Esophagus squamous epithelium (tissue), 5 donors: Measurements from ENCODE around the gene KCNK2. TPM values are rescaled to one million over a fixed set of nuclear protein-coding genes. Genes with fewer than 3 reads are reported as not detected.

Experiments
- DNase-seq: peaks from one replicate; lab custom pipeline; 2025; lab: John Stamatoyannopoulos, UW
- H3K27ac ChIP-seq, 4 donors: fragments of 200-600 bp; sonication (generic); one replicate each; pipeline ENCODE4 v1.5.1; 2016 to 2019; ENCODE audit warnings: mild to moderate bottlenecking in 1 of 4
- H3K27me3 ChIP-seq, 4 donors: fragments of 200-600 bp; sonication (generic); 1 replicate in 3 of 4; 2 replicates in 1 of 4; pipeline versions ENCODE4 v1.5.1 to v1.6.0; 2017 to 2021; ENCODE audit warnings: antibody characterized with exemption in 1 of 4
- H3K36me3 ChIP-seq, 3 donors: fragments of 200-600 bp; sonication (generic); one replicate each; pipeline ENCODE4 v1.5.1; 2016 to 2019
- H3K4me1 ChIP-seq, 3 donors: fragments of 200-600 bp; sonication (generic); one replicate each; pipeline ENCODE4 v1.5.1; 2017 to 2019
- H3K4me3 ChIP-seq, 4 donors: fragments of 200-600 bp; sonication (generic); 1 replicate in 3 of 4; 2 replicates in 1 of 4; pipeline ENCODE4 v1.5.1; 2016 to 2019; ENCODE audit warnings: mild to moderate bottlenecking in 2 of 4, moderate library complexity in 1 of 4
- H3K9me3 ChIP-seq, 3 donors: fragments of 200-600 bp; sonication (generic); one replicate each; pipeline ENCODE4 v1.5.1; 2016 to 2019
- POLR2A ChIP-seq, 4 donors: fragments of 450-650 bp; IDR thresholded peaks; one replicate each; pipeline ENCODE4 v1.6.1; 2017; ENCODE audit warnings: antibody characterized with exemption in 4 of 4, mild to moderate bottlenecking in 4 of 4, moderate library complexity in 3 of 4
- WGBS, 2 donors: methylation state at CpG; one replicate each; pipeline ENCODE4 v1.1.5; 2018; 5-methylcytosine and 5-hydroxymethylcytosine counted together
- intact Hi-C: fragments of 100-400 bp; cut with DNase I; formaldehyde crosslinking; loops from one replicate; pipeline ENCODE4 v1.15.0; 2022
- total RNA-seq, 4 donors: library from RNA; depleted of rRNA; stranded (reverse); fragments of >200 nt; gene quantifications; one replicate each; pipeline ENCODE4 v1.1.0, GENCODE V29; 2016
- TF ChIP-seq, protein P1 (sequence below), 6 experiments: fragments of 450-650 bp in 4 of 6; fragments of 200-600 bp in 2 of 6; sonication (generic) in 2 of 6; IDR thresholded peaks; one replicate each; pipeline ENCODE4 v1.5.1; 2016 to 2019; ENCODE audit warnings: antibody characterized with exemption in 6 of 6, mild to moderate bottlenecking in 4 of 6, moderate library complexity in 4 of 6
- donor health status: DM: yes; HTN: yes; CAD: no.

The KCNK2 gene
- total RNA-seq, 4 donors from 2014 or later, result 0.23 to 0.95 TPM; not detected in 2

DNA sequence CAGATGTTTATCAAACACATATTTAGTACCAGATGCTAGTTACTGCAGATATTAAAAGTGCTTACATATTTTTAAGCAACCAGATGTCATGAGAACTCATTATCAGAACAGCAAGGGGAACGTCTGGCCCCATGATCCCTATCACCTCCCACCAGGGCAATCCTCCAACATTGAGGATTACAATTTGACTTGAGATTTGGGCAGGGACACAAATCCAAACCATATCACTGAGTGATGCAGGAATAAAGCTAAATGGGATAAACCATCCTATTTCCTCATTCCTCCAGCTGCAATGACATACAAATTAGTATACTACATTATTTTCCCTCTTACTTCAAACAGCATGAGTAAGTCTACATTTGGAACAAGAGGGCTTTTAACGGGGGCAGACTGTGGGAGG, 3.1 kb upstream of the KCNK2 start:
- no peak overlapping the region for H3K4me3 ChIP-seq
- H3K27ac ChIP-seq, result no peak overlapping the region
- peaks cover 3 to 20% (median 6%) of the 10 kb centered on the region in 3 donors for H3K4me1 ChIP-seq
- H3K27me3 ChIP-seq, result peaks cover 0 to 40% (median 6%) of the 10 kb centered on the region in 4 donors
- no peak for DNase-seq
- TF ChIP-seq, protein P1, sequence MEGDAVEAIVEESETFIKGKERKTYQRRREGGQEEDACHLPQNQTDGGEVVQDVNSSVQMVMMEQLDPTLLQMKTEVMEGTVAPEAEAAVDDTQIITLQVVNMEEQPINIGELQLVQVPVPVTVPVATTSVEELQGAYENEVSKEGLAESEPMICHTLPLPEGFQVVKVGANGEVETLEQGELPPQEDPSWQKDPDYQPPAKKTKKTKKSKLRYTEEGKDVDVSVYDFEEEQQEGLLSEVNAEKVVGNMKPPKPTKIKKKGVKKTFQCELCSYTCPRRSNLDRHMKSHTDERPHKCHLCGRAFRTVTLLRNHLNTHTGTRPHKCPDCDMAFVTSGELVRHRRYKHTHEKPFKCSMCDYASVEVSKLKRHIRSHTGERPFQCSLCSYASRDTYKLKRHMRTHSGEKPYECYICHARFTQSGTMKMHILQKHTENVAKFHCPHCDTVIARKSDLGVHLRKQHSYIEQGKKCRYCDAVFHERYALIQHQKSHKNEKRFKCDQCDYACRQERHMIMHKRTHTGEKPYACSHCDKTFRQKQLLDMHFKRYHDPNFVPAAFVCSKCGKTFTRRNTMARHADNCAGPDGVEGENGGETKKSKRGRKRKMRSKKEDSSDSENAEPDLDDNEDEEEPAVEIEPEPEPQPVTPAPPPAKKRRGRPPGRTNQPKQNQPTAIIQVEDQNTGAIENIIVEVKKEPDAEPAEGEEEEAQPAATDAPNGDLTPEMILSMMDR (IDR thresholded peaks at IDR 0.05), result no peak
- TF ChIP-seq POLR2A (IDR thresholded peaks at IDR 0.05), result no peak
- H3K36me3 ChIP-seq, result no peaks in the 10 kb centered on the region
- H3K9me3 ChIP-seq, result no peaks in the 10 kb centered on the region
- intact Hi-C loops, result no loop called here
- WGBS, 2 donors, result 37 to 42% methylated on average over 2 of the region's 2 CpGs

DNA sequence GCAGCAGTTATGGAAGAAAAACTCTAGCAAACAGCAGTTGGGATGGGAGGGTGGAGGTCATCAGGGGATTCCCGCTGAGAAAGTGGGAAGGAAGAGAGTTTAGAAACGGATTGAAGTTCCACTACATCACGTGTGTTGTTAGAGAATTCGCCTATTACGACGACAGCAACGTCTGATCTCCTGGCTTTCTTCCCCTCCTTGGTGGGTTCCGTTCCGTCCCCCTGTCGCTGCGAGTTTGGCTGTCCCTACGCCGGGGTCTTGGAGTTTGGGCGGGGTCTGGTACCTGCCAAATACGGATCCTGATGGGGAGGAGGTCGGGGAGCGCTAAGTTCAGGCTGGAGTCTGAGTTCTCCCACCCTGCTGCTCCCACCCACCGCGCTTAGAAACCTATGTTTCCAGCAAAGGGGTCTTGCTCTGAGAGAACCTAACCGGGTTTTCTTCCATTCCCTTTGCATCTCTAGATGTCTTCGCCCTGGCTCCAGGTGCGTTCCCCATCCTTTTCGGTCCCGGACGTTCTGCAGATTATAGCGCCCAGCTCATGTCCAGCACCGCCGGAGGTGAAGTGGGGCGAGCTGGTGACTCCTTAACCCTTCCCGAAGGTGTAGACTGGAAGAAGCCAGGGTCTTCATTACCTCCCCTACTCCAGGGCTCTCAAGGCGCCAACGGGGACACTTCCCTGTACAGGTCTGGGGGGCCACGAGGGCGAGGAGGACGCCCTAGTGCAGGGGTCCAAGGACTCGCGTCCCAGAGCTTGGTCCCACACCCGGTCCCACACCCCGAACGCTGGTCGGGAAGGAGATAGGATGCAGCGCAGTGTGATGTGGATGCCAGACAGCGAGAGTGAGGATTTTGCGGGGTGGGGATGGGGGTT, 641 bp upstream of the KCNK2 start:
- peaks cover 0 to 60% (median 9%) of the 10 kb centered on the region in 4 donors for H3K27me3 ChIP-seq
- WGBS, 2 donors, result 14 to 27% methylated on average over 20 to 30 of the region's 44 CpGs
- H3K9me3 ChIP-seq, result no peaks in the 10 kb centered on the region

DNA sequence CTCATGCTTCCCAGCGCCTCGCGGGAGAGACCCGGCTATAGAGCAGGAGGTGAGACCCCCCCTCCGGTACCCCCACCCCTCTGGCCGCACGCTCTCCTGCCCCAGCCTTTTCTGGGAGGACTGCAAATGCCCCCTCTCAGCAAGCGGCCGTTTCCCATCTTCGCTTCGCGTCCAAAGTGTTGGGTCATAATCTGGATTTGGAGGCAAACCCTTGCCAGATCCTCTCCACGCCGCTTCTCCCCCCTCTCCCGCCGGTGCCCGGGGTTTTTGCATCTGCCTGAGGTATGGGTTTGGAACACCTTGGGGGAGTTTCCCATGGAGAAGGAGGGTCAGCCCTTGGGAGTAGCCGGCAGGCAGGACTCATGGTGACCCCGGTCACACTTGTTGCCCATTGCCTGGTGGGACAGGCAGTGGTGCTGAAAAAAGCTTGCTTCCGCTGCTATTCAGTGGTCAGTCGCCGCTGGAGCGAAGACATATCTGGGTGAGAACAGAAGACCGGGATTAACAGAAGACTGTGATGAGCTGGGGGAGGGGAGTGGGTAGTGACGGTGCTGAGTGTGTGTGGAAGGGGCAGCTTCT, 935 bp downstream of the KCNK2 start:
- H3K4me1 ChIP-seq, result peaks cover 3 to 20% (median 6%) of the 10 kb centered on the region in 3 donors
- no peak for DNase-seq
- H3K4me3 ChIP-seq, result peak overlapping the region; percentile 19 to 65 (median 40)
- H3K27me3 ChIP-seq, result peaks cover 0 to 66% (median 9%) of the 10 kb centered on the region in 4 donors
- H3K9me3 ChIP-seq, result no peaks in the 10 kb centered on the region
- H3K36me3 ChIP-seq, result no peaks in the 10 kb centered on the region
- TF ChIP-seq, protein P1 (IDR thresholded peaks at IDR 0.05), result no peak
- TF ChIP-seq POLR2A (IDR thresholded peaks at IDR 0.05), result no peak
- intact Hi-C loops, result no loop called here
- 6 to 8% methylated on average over 22 to 23 of the region's 25 CpGs for WGBS, 2 donors
- no peak overlapping the region for H3K27ac ChIP-seq

More for the DNA sequence above, 641 bp upstream of the KCNK2 start:
- DNase-seq, result no peak
- Histone ChIP-seq H3K27ac (no peak overlapping the region), H3K4me1 (peaks cover 3 to 20% (median 6%) of the 10 kb centered on the region in 3 donors), H3K4me3 (peak overlapping the region in 3 of 4 donors; percentile 37 to 65 (median 44)), H3K36me3 (no peaks in the 10 kb centered on the region)
- intact Hi-C loops, result no loop called here
- no peak for TF ChIP-seq POLR2A (IDR thresholded peaks at IDR 0.05)
- TF ChIP-seq, protein P1 (IDR thresholded peaks at IDR 0.05), result no peak

DNA sequence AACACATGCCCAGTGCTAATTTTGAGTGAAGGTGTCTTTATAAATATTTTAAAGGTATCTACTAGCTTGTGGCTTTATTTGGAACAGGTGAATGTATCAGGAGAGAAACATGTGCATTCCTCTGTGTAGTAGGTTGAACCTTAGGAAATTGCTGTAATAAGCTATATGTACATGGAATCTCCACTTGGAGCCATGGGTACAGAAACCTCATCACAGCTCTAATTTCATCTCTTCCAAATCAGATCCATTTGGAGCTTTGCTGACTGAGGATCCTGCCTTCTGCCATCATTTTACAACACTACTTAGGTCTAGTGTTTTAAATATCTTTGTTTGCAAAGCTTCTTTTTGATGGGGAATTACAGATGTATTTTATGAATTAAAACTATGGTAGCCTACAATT, 2.1 kb downstream of the KCNK2 start:
- DNase-seq, result no peak
- H3K4me3 ChIP-seq, result no peak overlapping the region
- H3K36me3 ChIP-seq, result no peaks in the 10 kb centered on the region
- H3K9me3 ChIP-seq, result no peaks in the 10 kb centered on the region
- H3K27me3 ChIP-seq, result peaks cover 0 to 66% (median 9%) of the 10 kb centered on the region in 4 donors
- TF ChIP-seq, protein P1 (IDR thresholded peaks at IDR 0.05), result no peak
- TF ChIP-seq POLR2A (IDR thresholded peaks at IDR 0.05), result no peak
- H3K4me1 ChIP-seq, result peaks cover 3 to 20% (median 6%) of the 10 kb centered on the region in 3 donors
- H3K27ac ChIP-seq, result no peak overlapping the region
- intact Hi-C loops, result no loop called here

DNA sequence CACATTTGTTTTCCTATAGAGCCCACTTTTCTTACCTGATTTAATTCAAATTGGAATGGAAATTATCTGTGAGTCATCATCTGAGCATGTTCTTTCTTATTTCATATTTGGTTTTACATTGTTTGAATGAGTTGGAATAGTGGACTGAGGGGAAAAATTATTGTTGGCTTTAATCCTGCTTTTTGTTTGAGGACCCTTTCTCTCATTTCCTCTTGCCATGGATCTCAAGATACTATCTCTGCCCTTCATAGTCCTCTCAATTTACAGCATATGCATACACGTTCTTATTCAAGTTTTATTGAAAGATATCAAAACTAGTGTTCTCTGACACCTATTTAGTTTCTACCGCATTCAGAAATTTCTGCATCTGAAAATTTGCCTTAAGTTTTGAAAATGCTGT, 5.1 kb downstream of the KCNK2 start:
- 80 to 83% methylated on average over 2 of the region's 2 CpGs for WGBS, 2 donors
- intact Hi-C loops, result no loop called here
- TF ChIP-seq POLR2A (IDR thresholded peaks at IDR 0.05), result no peak
- TF ChIP-seq, protein P1 (IDR thresholded peaks at IDR 0.05), result no peak

More for the DNA sequence above, 5.1 kb downstream of the KCNK2 start:
- Histone ChIP-seq H3K4me1 (peaks cover 1 to 10% (median 6%) of the 10 kb centered on the region in 3 donors), H3K27ac (no peak overlapping the region), H3K27me3 (peaks cover 0 to 44% (median 5%) of the 10 kb centered on the region in 4 donors), H3K36me3 (no peaks in the 10 kb centered on the region), H3K4me3 (no peak overlapping the region), H3K9me3 (no peaks in the 10 kb centered on the region)
- no peak for DNase-seq
